Panc1 (cell line): ENCODE measurements around the gene TLX1.

ENCODE experiments used
- CTCF ChIP-seq: fragments of 450-650 bp; IDR thresholded peaks from 2 replicates; pipeline ENCODE4 v1.5.1; 2017; ENCODE audit warnings: mild to moderate bottlenecking
- POLR2AphosphoS5 ChIP-seq: IDR thresholded peaks from 2 replicates; pipeline ENCODE4 v1.6.1; 2012; ENCODE audit warnings: mild to moderate bottlenecking, low read depth, low read length, moderate library complexity
- REST ChIP-seq, 2 experiments: IDR thresholded peaks; 2 replicates each; pipeline ENCODE4 v1.6.1; 2011 to 2012; ENCODE audit warnings: low read depth in 2 of 2, control low read depth in 1 of 2, low read length in 1 of 2, mild to moderate bottlenecking in 1 of 2, moderate library complexity in 1 of 2; ENCODE audit not compliant: insufficient read depth in 1 of 2
- SIN3A ChIP-seq: IDR thresholded peaks from 2 replicates; pipeline ENCODE4 v1.6.1; 2012; ENCODE audit warnings: low read depth, mild to moderate bottlenecking, low read length, moderate library complexity, borderline replicate concordance; ENCODE audit not compliant: insufficient read depth
- TCF7L2 ChIP-seq: IDR thresholded peaks from 2 replicates; pipeline ENCODE4 v1.6.1; 2011; ENCODE audit warnings: mild to moderate bottlenecking, low read depth, low read length, inconsistent platforms

- no peak for TF ChIP-seq CTCF
- TF ChIP-seq POLR2AphosphoS5 = no peak
- no peak for TF ChIP-seq SIN3A
- no peak for TF ChIP-seq REST (IDR thresholded peaks at IDR 0.05; ENCODE audit: insufficient read depth in 1 of 2, low read depth in 2 of 2, low read length in 1 of 2)
- no peak for TF ChIP-seq TCF7L2
These were observed 3.4 kb downstream of the TLX1 start for GRCh38 chr10:101134299-101135127.
